Stomach (tissue), 4 donors: ENCODE results near the gene WWOX.

Experiments used
- EP300 ChIP-seq: sonication (generic); formaldehyde crosslinking; IDR thresholded peaks from one replicate; pipeline ENCODE4 v1.6.1; 2017; ENCODE audit warnings: antibody characterized with exemption
- POLR2A ChIP-seq, 4 donors: fragments of 450-650 bp; IDR thresholded peaks; one replicate each; pipeline ENCODE4 v1.6.1; 2016; ENCODE audit warnings: antibody characterized with exemption in 4 of 4, control low read depth in 2 of 4, mild to moderate bottlenecking in 1 of 4, moderate library complexity in 1 of 4
- POLR2AphosphoS5 ChIP-seq, 3 donors: sonication (generic); formaldehyde crosslinking; IDR thresholded peaks; one replicate each; pipeline ENCODE4 v1.6.1; 2016; ENCODE audit warnings: antibody characterized with exemption in 3 of 3
- TF ChIP-seq, protein P1 (sequence below), 7 experiments: fragments of 450-650 bp in 4 of 7; fragments of 200-600 bp in 3 of 7; sonication (generic) in 3 of 7; IDR thresholded peaks; one replicate each; pipeline ENCODE4 v1.5.1; 2016 to 2019; ENCODE audit warnings: antibody characterized with exemption in 7 of 7, control low read depth in 2 of 7, mild to moderate bottlenecking in 1 of 7

DNA sequence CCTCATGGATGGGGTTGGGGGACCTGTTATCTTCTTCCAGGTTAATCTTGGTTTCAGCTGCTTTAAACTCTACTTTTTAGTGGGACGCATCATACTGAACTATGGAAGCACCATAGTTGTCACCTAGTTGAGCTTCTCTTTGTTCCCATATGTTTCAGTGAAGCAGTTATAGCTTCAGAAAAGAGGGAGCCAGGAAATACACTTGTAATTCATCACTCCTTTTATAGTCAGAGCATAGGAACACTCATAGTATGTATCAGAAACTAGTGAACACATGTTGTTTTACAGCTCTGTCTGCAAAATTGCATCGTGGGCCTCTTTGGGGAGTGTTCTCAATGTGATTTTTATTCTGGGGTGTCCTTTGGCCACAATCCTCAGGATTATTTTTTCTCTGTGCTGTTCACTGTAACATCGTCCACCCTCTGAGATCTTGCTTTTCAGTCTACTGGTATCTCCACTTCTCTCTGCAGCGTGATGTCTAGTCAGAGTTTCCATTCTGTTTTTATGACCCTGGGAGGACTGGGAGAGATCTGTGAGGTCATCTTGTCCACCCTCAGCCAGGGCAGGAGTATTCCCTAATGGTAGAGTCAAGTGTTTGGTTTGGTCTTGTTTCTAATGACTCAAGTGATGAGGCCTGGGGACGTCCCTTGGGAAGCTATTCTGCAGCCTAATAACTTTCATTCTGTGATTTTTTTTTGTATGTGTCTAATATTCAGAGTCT, 585.4 kb downstream of the WWOX start:
- TF ChIP-seq, protein P1, sequence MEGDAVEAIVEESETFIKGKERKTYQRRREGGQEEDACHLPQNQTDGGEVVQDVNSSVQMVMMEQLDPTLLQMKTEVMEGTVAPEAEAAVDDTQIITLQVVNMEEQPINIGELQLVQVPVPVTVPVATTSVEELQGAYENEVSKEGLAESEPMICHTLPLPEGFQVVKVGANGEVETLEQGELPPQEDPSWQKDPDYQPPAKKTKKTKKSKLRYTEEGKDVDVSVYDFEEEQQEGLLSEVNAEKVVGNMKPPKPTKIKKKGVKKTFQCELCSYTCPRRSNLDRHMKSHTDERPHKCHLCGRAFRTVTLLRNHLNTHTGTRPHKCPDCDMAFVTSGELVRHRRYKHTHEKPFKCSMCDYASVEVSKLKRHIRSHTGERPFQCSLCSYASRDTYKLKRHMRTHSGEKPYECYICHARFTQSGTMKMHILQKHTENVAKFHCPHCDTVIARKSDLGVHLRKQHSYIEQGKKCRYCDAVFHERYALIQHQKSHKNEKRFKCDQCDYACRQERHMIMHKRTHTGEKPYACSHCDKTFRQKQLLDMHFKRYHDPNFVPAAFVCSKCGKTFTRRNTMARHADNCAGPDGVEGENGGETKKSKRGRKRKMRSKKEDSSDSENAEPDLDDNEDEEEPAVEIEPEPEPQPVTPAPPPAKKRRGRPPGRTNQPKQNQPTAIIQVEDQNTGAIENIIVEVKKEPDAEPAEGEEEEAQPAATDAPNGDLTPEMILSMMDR (IDR thresholded peaks at IDR 0.05): no peak
- TF ChIP-seq POLR2AphosphoS5 (IDR thresholded peaks at IDR 0.05) (no peak), EP300 (no peak), POLR2A (IDR thresholded peaks at IDR 0.05) (no peak)
